GM12892 (cell line): ENCODE measurements around the gene SACS.

Experiments
- POLR2A ChIP-seq: IDR thresholded peaks from 2 replicates; pipeline ENCODE4 v1.6.1; 2011; ENCODE audit warnings: low read depth, low read length, control low read depth
- POLR2AphosphoS5 ChIP-seq: IDR thresholded peaks from 2 replicates; pipeline ENCODE4 v1.6.1; 2011; ENCODE audit warnings: low read depth, low read length, control low read depth
- TAF1 ChIP-seq: IDR thresholded peaks from 2 replicates; pipeline ENCODE4 v1.6.1; 2011; ENCODE audit warnings: low read depth, mild to moderate bottlenecking, control low read depth, low read length, borderline replicate concordance

DNA sequence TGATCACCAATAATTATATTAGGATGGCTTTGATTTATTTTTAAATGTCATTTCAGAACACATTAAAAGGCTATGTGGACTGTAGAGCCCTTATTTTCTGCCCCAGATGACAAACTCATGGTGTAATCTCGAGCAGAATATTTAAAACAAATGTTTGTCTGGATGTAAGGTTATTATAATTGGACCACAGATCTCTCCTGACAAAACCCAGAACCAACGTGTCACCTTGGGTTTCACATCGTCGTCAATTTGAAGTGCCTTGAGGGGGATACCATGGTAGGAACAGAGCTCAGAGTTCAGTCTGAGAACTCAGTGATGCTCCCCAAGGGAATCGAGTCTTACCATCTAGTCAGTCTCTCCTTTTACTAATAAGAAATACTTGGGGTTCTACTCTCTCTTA, 2.8 kb downstream of the SACS start:
- TF ChIP-seq POLR2A: no peak
- no peak for TF ChIP-seq POLR2AphosphoS5
- TF ChIP-seq TAF1: no peak
